GM18498 (cell line): ENCODE measurements around the gene NUDT4B.
"Not testable (repeated sequence)": the region's sequence is repeated elsewhere in the genome, so short reads cannot be mapped to it uniquely, and the experiment has no call there.

Experiments used
- ATAC-seq: cut with Tn5 transposase; IDR thresholded peaks from one replicate; pipeline ENCODE4 v1.9.1; 2021; ENCODE audit warnings: mild to moderate bottlenecking, moderate library complexity; ENCODE audit not compliant: unreplicated experiment

The NUDT4B gene

GRCh38 chr1:148748563-148749334 is at the start of gene NUDT4B:
Gene NUDT4B (plus strand): TSS chr1:148748774. CDS start chr1:148748953, 179 bp downstream.
- ATAC-seq, result peak; percentile 51

DNA sequence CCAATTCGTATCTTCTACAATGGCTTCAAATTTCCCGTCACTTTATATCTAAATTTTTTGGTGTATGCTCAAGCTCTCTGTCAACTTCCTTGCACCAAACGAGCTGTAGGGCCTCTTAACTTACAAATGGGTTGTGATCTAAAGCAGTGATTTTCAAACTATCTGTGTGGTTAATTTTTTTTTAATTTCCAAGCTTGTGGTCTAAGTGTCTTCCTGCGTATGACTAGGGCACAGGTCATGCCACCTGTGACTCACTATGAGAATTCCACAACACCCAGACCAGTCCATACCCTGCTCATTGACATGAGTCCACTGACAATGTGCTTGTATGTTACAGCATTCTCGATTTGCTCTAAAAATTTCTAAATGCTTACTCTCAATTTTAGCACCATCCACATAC is 49.2 kb upstream of the NUDT4B start:
- ATAC-seq, result not testable (repeated sequence)

DNA sequence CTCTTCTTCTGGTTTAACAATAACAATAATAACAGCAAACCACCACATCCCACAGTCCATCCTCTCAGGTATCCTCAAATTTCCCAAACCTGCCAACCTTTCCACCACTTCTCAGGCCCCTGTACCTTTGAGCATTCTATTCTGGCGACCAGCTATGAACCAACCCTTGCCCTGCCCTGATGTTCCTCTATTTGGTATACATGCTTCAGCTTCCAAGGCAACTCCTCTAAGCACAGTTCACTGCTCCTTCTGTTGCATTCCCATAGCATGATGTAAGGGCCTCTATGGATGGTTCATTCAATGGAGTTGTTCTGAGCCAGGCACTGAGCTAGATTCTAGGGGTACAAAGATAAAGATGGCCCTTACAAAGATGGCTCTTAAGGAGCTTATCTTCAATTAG is 46.3 kb upstream of the NUDT4B start:
- not testable (repeated sequence) for ATAC-seq

- not testable (repeated sequence) for ATAC-seq
Observed at GRCh38 chr1:148703973-148704591, 44.5 kb upstream of the NUDT4B start.

DNA sequence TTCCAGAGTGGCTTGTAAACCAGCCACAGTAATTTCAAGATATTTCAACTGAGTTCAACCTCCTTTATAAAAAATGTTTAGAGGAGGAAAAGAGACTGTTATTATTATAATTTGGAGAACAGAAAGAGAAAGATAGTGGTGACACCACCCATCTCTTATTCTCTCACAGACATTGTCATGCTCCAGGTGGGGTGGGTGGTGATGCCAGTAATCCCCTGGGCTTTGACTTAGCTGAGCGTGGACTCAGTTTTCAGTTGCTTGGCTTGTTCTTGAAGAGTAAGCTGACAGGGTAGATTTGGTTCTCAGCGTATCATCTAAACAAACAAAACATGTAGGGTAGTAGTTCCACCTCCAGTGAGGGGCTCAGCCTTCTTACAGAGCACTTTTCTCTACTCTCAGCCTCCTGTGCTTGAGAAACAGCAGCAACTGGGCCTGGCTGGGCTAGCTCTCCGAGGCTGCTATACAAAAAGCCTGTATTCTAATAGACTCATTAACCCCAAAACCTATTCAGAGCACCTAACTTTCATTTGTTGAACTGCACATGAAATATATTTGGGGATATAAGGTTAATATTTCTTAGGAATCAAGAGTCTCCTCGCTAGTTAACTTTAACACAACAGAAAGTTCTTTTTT is 43.1 kb upstream of the NUDT4B start:
- ATAC-seq, result not testable (repeated sequence)

- not testable (repeated sequence) for ATAC-seq
Observed at GRCh38 chr1:148708779-148709333, 39.7 kb upstream of the NUDT4B start.

DNA sequence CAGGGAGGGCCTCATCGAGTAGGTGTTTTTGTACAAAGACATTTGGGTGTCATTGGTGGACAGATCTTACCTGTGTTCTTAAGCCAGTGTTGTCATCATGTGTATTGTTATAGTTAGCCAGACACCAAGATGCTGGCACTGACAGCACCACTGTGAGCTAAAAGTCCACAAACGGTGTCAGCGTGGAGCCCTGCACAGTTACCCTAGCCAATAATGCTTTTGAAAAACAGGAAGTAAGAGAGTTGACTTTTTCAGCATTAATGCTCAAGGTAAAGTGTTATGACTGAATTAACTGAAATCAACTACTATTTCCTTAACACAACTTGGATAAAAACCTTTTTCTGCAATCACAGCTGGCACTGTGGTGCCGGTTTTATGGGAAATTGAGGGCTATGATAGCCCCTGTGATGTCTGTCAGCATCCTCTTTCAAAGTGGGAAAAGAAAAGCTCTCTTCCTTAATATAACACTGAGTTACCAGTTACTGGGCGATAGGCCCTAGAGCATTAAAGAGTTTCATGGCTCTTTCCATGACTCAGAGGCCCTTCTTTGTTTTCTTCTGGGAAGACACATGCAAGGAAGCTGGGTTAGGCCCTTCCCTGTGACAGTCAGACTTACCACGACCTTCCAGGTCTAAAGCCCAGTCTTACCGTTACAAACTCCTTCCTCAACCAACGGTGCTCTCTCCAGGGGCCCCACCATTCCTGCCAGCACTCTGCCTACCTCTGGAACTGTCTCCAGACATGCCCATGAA is 37.6 kb upstream of the NUDT4B start:
- not testable (repeated sequence) for ATAC-seq

DNA sequence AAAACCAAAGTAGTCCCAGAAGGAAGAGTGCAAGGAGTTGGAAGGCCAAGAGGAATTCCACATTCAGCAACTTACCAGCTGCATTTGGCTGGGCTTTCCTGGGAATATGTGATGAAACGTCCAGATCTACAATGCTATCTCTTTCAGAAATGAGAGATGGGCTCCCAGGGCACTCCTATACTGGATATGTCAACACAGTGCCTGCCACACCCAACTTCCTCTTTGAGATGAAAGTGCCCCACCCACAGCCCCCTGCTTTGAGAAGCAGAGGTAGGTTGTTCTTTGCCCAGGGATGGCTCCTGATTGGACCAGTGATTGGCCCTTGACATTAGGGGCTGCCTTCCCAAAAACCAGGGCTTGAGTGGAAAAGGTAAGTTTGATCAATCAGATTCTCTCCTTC is 36.2 kb upstream of the NUDT4B start:
- ATAC-seq, result not testable (repeated sequence)

- not testable (repeated sequence) for ATAC-seq
Observed at GRCh38 chr1:148715518-148715917, 33.1 kb upstream of the NUDT4B start.

- not testable (repeated sequence) for ATAC-seq
Observed at GRCh38 chr1:148716966-148717520, 31.5 kb upstream of the NUDT4B start.

DNA sequence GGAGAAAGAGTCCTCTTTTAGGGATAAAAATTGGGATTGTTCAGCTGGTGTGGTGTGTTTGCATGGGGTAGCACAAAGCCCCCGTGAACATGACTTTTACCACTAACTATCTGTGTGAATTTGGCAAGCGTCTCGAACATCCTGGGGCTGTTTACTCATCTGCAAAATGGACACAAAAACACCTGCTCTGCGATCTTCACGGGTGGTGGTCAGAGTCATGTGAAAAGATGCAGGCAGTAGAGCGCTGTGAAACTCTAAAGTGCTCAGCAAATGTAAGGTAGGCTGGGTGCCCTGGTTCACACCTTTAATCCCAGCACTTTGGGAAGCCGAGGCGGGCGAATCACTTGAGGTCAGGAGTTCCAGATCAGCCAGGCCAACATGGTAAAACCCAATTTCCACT is 27.7 kb upstream of the NUDT4B start:
- ATAC-seq, result not testable (repeated sequence)

DNA sequence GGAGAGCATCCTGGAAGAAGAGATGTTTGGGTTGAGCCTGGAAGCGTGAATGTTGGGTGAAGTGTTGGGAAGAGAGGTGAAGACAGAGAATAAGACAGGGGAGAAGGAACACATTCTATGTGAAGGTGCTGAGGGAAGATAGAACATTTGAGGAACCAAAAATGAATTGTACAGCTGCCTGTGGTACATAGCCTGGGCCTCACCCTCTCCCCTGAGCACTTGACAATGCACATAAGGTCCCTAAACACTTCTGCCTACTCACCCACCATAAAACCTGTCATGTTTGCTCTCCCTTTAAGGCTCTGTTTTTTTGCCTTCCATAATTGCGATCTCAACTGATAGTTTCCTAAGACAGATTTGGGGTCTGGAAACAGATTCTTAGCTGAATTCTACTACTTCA is 25.8 kb upstream of the NUDT4B start:
- ATAC-seq, result not testable (repeated sequence)

GRCh38 chr1:148723515-148723914 is 25.1 kb upstream of the NUDT4B start:
- ATAC-seq, result not testable (repeated sequence)

- not testable (repeated sequence) for ATAC-seq
Observed at GRCh38 chr1:148724872-148725271, 23.7 kb upstream of the NUDT4B start.

GRCh38 chr1:148727862-148728261 is 20.7 kb upstream of the NUDT4B start:
- not testable (repeated sequence) for ATAC-seq

- ATAC-seq, result peak; percentile 79
Observed at GRCh38 chr1:148729128-148729527, 19.4 kb upstream of the NUDT4B start.

GRCh38 chr1:148729541-148729940 is 19.0 kb upstream of the NUDT4B start:
- not testable (repeated sequence) for ATAC-seq

- not testable (repeated sequence) for ATAC-seq
Observed at GRCh38 chr1:148732277-148732676, 16.3 kb upstream of the NUDT4B start.

DNA sequence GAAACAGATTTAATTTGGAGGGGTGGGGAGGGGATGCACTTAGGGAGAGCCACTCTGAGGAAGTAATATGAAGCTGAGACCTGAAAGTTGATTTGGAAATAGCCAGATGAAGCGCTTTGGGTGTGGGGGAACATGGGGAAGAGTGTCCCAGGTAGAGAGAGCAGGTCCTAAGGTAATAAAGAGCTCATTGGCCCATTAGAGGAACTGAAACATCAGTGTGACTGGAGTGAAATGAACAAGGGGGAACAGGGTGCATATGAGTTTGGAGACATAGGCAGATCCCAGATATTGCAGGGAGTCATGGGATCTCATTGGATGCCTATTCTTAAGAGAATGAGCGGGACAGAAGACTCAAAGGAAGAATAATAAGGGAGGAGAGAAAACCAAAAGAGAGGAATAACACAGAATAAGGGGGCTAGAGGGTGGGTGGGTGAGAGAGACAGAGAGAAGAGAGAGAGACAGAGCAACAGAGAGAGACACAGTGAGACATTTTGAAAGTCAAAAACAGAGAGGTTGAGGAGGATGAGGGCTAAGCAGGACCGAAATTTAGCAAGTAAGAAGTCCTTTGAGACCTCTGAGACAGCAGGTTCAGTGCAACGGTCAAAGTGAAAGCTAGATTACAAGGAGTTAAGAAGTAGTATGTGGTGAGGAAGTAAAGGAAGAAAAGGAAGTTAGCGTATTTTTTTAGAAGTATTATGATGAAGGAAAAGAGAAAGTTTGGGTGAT is 14.8 kb upstream of the NUDT4B start:
- ATAC-seq, result peak; percentile 73

GRCh38 chr1:148734311-148734662 is 14.3 kb upstream of the NUDT4B start:
- peak; percentile 46 for ATAC-seq
